HG02884 (cell line): ENCODE data around the gene B3GNT5.

ENCODE experiments used
- ATAC-seq: cut with Tn5 transposase; IDR thresholded peaks from one replicate; pipeline ENCODE4 v1.9.1; 2021; ENCODE audit warnings: mild to moderate bottlenecking, moderate library complexity; ENCODE audit not compliant: unreplicated experiment

Gene B3GNT5

DNA sequence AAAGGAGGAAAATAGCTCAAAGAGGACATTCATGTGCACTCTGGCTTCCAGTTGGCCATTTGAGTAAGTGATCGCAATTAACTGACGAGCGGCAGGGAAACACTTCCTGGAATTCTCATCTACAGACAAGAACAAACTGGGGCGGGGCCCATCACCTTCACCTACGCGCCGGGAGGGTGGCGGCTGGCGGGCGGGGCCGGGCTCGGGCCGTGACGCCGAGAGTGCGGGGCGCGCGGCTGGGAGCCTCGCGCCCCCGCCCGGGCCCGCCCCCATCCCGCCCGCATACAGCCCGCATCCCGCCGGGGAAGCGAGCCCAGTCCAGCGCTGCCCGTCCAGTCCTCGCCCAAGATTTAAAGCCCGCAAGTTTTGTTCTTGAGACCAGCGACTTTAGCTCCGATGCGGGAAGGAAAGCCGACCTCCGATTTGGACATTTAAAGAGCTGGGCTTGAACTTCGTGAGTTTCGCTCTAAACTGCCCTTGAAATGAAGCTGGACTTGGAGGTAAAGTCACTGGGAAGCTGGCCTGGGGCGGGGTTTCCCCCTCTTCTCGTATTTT lies at the start of gene B3GNT5:
Gene B3GNT5 (plus strand): TSS at position 281 of the 555 bp plus-strand sequence. CDS start 16,546 bp downstream, outside the sequence.
- ATAC-seq, result no peak

GRCh38 chr3:183203670-183204069 lies 49.4 kb upstream of the B3GNT5 start:
- no peak for ATAC-seq

GRCh38 chr3:183208260-183208659 lies 44.8 kb upstream of the B3GNT5 start:
- no peak for ATAC-seq

- ATAC-seq, result no peak
These were observed 44.3 kb upstream of the B3GNT5 start for GRCh38 chr3:183208800-183209199.

DNA sequence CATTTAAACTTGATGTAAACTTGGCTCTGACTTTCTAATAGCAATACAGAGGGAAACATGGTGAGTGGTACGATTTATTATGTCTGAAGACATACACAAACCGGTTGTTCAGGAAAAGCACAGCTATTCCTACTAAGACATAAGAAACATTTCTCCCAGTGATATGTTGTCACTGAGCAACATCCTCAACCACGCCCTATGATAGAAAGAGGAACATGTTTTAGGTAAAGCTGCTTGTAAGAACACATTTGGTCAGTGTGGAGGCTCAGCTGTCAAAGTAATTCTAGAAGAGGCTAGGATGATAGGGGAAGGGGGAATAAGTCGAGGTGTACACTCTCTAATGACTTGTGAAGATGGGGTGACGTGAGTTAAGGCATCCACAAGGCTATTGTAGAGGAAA lies 42.7 kb upstream of the B3GNT5 start:
- no peak for ATAC-seq

- ATAC-seq, result no peak
These were observed 42.2 kb upstream of the B3GNT5 start for GRCh38 chr3:183210862-183211341.

GRCh38 chr3:183211352-183211751 lies 41.7 kb upstream of the B3GNT5 start:
- no peak for ATAC-seq

- ATAC-seq, result no peak
These were observed 41.0 kb upstream of the B3GNT5 start for GRCh38 chr3:183212096-183212495.

DNA sequence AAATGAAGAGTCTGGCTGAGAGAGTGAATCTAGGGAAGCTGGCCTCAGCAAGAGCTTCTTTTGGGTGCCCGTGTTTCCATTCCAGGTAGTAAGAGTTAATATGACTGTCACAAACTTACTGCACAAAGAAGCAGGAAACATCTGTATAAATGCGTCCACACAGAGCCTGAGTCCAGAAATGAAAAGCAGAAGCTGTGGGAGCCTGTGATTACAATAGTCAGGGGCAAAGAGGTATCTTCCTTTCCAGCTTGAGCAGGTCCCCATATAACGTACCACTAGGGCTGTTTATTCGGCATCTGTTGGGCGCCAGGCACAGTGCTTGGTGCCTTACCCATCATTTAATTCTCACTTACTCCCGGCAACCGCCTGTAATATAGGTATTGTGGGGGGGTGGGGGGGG lies 40.5 kb upstream of the B3GNT5 start:
- no peak for ATAC-seq

DNA sequence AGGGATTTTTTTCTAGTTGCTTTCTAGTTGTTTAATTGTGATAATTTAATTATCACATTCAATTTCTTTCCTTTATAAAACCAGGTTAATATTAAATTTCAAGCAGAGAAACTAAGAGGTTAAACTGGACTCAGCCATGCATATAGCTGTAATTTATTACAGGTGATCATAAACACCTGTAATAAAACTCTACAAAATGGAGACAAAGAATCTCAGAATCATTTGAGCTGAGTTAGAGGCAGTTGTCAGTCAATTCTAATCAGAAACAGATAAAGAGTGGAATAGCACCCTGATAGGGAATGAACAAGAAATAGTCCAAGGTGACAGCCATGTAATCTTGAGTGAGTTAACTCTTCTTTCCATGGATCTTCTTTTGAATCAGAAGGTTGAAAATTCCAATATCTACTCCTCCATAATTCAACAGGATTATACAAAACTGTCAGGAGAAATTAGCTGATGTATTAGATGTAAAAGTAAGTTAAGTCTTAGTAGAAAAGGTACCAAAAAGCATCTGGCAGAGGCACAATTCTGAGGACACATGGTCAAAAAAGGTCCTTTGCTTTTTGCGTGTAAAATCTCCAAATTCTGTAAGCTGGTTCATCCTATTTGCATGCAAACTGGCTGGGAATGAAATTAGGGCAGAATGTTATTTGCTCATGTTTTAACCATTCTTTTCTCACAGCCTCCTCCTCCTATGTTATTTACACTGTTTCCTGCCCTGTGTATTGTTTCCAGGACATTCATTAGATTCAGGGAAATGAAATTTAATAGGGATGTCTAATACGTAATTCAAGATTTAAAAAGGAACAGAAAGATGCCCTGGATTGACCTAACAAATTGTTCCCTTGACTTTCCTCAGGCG lies 39.4 kb upstream of the B3GNT5 start:
- no peak for ATAC-seq

- ATAC-seq, result no peak
These were observed 38.8 kb upstream of the B3GNT5 start for GRCh38 chr3:183214277-183214612.

DNA sequence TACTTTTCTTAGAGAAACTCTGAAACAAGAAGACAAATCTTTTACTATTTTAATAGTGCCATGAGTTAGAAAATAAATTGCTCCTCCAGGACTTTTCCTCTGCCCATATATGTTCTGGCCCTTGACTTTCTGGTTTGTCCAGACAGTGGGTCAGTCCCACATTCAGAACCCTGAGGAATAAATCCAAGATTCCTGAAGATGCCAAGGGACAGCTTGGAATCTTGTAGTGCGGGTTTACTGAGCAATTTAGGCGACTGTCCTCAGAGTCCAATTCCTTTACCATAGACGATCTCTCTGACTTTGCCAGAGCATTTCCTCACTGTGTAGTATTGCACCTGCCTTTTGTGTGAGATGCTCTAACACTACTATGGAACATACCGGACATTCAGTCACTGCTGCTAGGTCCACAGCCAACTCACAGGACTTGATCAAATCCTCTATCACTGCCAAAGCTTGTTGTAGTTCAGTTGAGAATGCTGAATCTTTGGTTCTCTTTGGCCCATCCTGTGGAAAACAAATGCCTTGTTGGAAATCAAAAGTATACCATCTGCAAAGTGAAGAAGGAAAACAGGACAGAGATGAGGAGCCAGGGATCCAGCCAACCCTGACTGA lies 37.4 kb upstream of the B3GNT5 start:
- ATAC-seq, result no peak

- no peak for ATAC-seq
These were observed 35.3 kb upstream of the B3GNT5 start for GRCh38 chr3:183217548-183218332.

DNA sequence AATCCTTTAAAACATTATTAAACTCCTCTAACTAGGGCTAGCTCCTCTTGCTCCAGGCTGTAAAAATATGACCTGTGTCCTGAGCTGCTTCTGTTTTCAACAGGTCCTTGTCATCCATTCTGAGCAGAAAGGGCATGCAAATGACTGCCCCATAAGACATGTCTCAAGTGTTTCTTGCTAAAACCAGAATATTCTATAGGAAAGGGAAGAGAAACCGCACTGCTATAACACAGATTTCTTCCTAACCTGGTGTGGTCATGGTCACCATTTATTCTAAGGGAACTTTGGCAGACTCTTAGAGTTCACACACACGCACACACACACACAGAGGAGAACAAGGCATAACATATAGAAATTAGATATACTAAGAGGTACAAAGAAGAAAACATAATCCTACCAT lies 34.2 kb upstream of the B3GNT5 start:
- ATAC-seq, result no peak

- no peak for ATAC-seq
These were observed 32.2 kb upstream of the B3GNT5 start for GRCh38 chr3:183220828-183221227.

DNA sequence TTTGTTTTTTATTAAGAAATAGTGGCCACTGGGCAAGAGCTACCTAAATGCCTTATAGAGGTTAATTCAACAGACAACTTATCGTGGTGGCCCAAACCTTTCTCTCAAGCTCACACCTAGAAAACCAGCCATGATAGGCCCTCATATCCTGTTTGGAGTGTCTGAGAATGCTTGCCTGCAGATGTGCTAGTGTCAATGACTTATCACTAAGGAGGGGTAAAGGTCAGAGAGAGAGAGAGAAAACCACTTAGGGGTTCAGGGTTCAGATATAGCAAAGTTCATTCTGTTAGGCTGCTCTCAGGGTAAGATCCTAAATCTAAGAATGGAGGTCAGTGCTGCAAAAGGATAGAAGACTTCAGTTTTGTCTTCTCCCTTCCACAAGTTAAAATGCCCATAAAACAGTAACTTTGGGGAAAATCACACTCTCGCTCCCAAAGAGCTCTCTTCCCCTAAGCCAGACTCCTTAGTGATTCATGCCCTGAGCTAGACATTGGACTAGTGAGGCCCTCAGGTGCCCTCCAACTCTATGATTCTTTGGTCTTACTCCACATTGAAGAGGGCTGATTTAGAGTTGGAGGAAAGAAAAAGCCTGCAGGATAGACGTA lies 30.3 kb upstream of the B3GNT5 start:
- no peak for ATAC-seq

DNA sequence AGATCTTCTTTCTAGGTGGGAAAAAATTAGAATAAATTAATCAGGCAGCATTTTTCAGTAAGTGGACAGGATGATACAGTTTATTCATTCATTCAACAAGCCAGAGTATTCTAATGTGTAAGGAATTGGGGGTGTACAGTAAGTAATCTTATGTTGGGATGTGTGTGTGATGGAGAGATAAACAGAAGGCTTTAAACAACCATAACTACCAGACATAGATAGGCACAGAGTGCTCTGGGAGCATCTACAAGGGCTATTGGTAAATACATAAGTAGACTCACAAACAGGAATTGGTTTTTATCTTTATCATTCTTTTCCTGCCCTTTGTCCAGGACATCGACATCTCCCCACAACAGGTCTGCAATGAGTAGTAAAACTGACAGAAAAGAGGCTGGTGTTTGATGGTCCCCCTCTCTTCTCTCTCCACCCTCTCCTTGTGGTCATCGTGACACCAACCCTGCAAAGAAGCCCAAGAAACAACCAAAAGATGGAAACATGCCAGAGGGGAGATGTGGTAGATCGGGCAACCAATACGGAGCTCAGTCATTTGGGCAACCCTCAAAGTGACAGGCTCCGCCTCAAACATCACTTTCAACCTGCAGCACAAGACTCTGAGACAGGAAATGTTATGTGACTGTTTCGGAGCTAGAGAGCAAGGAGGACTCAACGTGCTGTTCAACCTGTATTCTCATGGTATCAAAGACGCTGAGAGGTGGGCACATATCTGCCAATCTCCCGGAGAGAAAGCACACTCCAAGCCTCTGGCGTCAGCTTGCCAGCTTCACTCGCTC lies 28.7 kb upstream of the B3GNT5 start:
- no peak for ATAC-seq

- no peak for ATAC-seq
These were observed 26.6 kb upstream of the B3GNT5 start for GRCh38 chr3:183226333-183226890.

- ATAC-seq, result no peak
These were observed 25.5 kb upstream of the B3GNT5 start for GRCh38 chr3:183227586-183227985.

DNA sequence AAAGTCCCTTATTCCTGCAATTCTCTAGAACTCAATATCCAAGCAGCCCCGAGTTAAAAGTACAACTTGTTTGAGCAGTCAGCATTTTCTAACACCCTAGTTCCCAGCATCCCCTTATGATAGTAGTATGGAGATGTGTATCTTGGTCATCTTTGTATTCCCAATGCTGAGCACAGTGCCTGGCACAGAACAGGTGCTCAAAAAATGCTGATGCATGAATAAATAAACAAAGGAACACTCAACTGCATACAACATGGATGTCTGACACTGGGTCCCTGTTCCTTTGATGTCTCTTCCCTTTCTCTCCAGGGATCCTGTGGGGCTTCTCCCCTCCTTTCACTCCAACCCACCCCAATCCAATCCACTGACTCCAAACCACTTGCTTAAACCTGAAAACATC lies 23.9 kb upstream of the B3GNT5 start:
- no peak for ATAC-seq
